CD4-positive, alpha-beta T cell treated with Interleukin-2 at 100 ng/mL for 4 hours (primary cell): Measurements from ENCODE around the gene ABI3BP.

Source experiments
- DNase-seq: peaks from one replicate; pipeline ENCODE4 v3.0.0-alpha.2; 2020; ENCODE audit warnings: low spot score

ABI3BP gene

GRCh38 chr3:100775226-100775625, 218.0 kb downstream of the ABI3BP start:
- DNase-seq, result no peak

DNA sequence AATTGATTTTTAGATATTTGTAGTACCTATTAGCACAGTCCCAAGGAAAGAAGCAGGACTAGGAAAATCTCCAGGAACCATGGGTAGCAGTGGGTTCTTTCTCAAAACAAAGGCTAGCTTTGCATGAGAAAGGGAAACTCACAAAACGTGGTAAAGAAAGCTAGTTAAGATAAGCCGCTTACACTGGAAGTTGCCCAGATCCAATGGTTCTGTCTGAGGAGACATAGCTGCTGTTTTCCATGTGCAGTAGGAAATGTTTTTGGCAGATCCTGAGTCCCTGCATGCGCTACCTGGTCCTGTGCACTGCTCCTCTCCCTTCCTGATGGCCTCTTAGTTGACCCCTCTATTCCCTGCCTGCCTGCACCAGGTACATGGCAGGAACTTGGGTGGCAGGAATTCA, 223.5 kb downstream of the ABI3BP start:
- DNase-seq, result no peak

GRCh38 chr3:100766069-100766468, 227.2 kb downstream of the ABI3BP start:
- DNase-seq, result no peak

- no peak for DNase-seq
Observed at GRCh38 chr3:100765437-100765975, 227.7 kb downstream of the ABI3BP start.

DNA sequence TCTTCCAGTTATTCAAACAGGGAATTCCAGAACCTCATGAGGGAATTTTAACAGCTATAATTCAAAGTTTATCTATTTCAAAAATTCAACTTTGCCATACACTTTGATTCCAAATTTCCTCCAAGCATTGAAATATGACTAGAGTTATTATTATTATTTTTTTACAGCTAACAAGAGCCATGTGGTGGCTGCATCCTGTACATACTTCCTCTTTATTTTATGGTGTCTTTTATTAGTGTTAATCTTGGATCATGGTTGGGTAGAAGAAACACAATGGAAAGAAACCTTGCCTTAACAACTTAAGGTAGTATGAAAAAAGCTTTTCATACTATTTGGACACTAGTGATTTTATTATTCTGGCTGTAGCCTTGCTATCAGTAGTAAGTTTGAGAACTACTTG, 231.3 kb downstream of the ABI3BP start:
- DNase-seq, result no peak

- peak; percentile 3 for DNase-seq
Observed at GRCh38 chr3:100761211-100761942, 231.8 kb downstream of the ABI3BP start.

DNA sequence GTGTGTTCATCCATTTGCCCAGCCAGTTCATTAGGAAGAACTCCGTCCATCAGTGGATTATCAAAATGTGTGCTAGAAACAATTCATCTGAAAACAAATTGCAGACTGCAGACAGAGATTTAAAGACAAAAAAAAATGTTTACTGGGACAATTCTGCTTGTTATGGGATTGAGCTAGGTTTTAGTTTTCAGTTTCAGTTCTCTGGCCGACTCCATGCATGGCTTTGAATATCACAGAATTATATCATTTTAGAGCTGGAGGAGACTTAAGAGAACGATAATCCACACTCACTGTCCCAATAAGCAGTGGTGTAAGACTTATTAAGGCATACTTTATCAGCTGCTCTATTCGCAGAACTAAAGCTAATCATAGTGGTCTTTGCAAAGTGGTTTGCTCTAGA, 232.8 kb downstream of the ABI3BP start:
- no peak for DNase-seq

- DNase-seq, result no peak
Observed at GRCh38 chr3:100759950-100760349, 233.3 kb downstream of the ABI3BP start.

DNA sequence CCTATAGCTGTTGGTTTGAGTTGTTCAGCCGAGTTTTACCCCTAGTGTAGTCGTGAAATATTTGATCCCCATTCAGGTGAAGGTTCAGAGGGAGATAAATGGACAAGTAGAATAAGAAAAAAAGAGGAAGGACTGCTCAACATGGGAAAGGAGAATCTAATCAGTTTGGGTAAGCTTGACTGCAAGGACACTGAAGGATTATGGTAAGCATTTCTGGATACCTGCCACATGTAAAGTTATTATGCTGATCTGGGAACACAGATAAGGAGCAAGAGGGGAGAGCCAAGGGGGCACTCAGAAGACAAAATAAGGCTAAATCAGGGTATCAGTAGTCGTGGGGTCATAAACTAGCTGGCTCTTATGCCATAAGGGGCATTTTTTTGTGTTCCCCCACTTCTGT, 234.1 kb downstream of the ABI3BP start:
- DNase-seq, result no peak

DNA sequence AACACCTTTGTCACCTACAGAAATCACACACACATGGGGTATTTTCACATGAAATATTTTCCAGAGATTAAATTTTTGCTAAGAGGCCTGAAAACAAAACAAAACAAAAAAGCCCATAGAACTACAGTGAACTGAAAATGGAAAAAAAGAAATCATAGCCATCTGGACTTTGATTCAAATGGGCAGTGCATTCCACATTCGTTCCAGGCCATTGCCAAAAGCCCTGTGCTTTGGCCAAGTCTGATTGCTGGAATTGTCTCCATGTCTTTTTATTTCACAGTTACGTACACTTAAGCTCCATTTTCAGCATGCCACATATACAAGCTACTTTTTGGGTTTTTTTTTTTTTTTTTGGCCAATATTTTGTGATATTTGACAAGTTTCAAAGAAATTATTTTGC, 236.8 kb downstream of the ABI3BP start:
- no peak for DNase-seq

- DNase-seq, result no peak
Observed at GRCh38 chr3:100754563-100755334, 238.5 kb downstream of the ABI3BP start.

DNA sequence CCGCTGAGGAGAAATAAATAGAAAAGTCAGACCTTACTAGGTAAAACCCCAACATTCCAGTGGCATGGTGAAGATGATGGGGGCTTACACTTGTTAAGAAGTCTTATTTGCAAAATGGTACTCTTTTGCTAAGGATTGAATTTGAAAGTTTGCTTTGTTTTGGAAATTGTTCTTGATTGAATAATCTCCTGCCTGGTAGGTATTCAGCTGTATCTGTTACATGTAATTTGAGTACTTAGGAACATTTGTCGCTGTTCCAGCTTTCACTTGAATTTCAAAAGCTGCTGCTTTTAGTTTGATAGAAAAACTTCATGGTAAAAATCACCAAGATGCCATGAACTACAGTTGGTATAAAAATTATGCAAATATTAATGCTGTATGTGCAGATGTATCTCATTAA, 239.4 kb downstream of the ABI3BP start:
- no peak for DNase-seq

DNA sequence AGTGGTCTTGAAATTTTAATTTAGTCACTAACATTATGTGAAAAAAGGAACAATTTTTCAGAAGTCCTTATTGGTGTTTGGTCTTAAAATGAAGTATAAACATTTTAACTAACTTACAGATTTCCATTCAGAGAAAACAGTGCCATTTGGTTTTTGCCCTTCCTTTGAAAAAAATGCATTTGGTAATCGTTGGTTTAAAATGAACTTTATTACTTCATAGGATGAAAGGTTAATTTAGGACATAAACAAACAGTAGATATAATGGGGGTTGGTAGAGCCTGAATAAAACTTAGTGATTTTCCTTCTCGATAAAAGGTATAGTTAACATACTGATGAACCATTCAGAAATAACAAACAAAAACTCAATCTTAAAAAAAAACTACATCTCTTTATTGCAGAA, 244.3 kb downstream of the ABI3BP start:
- no peak for DNase-seq

- DNase-seq, result no peak
Observed at GRCh38 chr3:100748220-100748619, 245.0 kb downstream of the ABI3BP start.

- no peak for DNase-seq
Observed at GRCh38 chr3:100746092-100746491, 247.1 kb downstream of the ABI3BP start.

DNA sequence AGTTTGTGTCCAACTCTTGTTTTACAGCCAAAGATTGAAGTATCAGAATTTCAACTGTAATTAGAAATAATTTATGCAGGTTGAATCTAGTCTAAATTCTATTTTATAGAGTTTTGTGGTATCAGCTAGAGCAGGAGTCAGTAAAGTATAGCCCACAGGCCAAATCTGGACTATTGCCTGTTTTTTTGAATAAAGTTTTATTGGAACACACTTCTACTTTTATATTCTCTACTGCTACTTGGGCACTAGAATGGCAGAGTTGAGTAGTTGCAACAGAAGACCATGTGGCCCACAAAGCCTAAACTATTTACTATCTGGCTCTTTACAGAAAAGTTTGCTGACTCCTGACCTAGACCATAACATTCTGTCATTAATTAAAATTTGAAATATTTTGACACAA, 247.6 kb downstream of the ABI3BP start:
- DNase-seq, result no peak

GRCh38 chr3:100744671-100745070, 248.6 kb downstream of the ABI3BP start:
- DNase-seq, result no peak

GRCh38 chr3:100743535-100743934, 249.7 kb downstream of the ABI3BP start:
- no peak for DNase-seq

GRCh38 chr3:100740207-100740606, 253.0 kb downstream of the ABI3BP start:
- no peak for DNase-seq

GRCh38 chr3:100737334-100737733, 255.9 kb downstream of the ABI3BP start:
- DNase-seq, result peak; percentile 11

DNA sequence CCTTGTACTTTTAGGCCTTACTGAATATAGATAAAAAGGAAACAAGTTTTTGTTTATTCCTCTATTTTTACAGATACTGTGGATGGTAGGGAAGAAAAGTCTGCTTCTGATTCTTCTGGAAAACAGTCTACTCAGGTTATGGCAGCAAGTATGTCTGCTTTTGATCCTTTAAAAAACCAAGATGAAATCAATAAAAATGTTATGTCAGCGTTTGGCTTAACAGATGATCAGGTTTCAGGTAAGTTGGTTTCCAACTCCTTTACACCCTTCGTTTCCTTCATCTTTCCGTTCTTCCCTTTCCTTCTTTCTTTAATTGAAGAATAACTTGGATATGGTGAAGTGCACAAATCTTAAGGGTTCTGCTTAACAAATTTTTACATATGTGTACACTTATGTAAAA, 260.8 kb downstream of the ABI3BP start:
- DNase-seq, result no peak

GRCh38 chr3:100730524-100730923, 262.7 kb downstream of the ABI3BP start:
- no peak for DNase-seq

DNA sequence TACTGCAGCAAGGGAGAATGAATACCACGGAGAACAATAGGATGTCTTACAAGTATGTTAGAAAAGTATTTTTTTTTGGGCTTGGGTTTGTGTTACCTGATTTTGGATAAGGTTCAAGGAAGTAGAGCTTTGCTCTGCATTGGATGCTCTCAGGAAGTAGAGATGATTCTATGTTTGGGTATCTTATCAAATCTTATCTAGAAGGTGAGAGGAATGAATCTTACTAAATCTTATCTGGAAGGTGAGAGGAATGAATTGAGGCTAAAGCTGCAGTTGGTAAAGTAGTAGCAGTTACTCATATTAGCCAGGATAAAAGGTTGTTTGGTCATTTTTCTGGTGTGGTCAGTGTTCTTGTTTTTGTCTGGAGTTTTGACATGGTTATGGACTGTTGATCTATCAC, 266.5 kb downstream of the ABI3BP start:
- DNase-seq, result no peak
